NCI-H524 treated with DMSO at 0.1 percent for 48 hours (cell line): ENCODE measurements around the gene NEO1.

ENCODE experiments used
- DNase-seq: peaks from one replicate; lab custom pipeline; 2025; lab: John Stamatoyannopoulos, UW

The NEO1 gene

DNA sequence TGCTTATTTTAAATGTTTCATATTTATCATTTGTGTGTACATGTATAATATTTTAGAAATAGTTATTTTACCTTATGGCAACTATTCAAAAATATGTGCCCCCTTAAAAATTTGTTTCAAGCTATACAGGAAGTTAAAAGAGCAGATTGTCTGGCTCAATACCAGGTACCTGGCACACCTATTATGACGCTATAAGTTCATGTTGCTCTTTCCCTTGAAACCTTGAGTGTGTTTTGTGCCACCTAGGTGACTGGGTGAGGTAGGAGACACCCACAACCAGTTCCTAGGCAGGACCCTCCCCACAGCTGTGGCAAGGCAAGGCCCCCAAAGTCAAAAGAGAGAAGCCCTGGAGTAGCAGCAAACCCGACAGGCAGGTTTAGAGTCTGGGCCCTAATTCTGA lies 20.6 kb upstream of the NEO1 start:
- DNase-seq: no peak

DNA sequence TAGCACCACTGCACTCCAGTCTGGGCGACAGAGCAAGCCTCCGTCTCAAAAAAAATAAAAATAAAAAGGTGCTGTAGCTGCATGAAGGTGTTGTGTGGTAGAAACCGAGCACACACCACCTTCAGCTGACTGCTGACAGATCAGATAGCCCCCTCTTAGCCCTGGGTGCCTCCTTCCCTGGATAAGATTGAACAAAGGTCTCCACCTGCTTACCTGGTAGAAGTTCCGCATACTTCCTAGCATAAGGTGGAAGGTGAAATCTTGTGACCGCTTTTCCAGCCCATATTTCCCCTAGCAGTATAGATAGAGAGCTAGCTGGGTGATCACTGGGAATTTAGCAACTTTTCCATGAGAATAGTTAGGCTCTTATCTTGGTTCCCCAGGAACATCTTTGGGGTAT lies 18.7 kb upstream of the NEO1 start:
- DNase-seq: no peak

GRCh38 chr15:73034221-73034620 lies 18.0 kb upstream of the NEO1 start:
- DNase-seq: peak; percentile 76

GRCh38 chr15:73035221-73035620 lies 17.0 kb upstream of the NEO1 start:
- DNase-seq: no peak

DNA sequence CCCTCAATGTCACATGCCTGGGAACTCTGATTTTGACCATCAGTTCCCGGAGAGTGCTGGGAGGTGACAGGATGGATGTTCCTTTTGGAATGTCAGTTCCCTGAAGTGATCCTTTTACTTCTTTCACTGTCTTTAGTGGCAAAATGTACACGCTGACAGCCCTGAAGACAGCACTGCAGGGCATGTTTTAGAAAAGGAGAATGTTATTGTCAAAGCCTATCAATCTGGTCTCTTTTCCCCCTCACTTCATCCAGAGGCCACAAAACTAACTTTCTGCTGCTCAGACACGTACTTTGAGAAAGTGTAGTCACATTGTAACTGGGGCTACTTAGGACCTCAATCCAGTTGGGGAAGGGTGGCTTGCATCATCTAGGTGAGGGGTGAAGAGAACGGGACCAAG lies 14.0 kb upstream of the NEO1 start:
- DNase-seq: no peak

- DNase-seq: no peak
These were observed 6.2 kb upstream of the NEO1 start for GRCh38 chr15:73046073-73046472.

- no peak for DNase-seq
These were observed 4.4 kb upstream of the NEO1 start for GRCh38 chr15:73047882-73048281.

DNA sequence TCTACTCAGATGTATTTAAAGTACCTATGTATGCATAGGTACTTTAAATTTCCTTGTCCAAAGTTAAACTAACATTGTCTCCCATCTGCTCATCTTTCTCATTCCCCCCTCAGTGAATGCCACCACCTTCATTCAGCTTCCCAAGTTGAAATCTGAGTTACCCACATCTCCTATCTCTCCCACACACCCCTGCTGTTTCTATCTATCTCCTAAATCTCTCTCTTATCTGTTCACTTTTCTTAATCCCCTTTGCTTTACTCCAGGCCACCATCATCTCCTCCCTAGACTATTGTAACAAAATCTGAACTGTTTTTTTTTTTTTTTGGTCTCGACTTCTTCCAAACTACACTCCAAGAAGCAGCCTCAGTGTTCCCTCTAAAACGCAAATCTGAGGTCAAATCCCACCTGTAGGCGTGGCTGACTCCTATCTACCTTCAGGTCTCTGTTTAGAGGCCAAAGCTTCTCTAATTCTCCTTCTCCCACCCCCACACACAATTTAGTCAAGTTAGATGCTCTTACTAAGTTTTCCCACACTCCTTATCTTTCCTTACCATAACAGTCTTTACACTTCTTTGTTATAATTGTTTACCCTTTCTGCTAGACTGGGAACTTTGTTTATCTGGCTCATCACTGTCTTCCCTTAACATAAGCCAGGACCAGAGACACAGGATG lies 3.5 kb upstream of the NEO1 start:
- DNase-seq: no peak

- DNase-seq: no peak
These were observed 2.6 kb upstream of the NEO1 start for GRCh38 chr15:73049564-73050215.

DNA sequence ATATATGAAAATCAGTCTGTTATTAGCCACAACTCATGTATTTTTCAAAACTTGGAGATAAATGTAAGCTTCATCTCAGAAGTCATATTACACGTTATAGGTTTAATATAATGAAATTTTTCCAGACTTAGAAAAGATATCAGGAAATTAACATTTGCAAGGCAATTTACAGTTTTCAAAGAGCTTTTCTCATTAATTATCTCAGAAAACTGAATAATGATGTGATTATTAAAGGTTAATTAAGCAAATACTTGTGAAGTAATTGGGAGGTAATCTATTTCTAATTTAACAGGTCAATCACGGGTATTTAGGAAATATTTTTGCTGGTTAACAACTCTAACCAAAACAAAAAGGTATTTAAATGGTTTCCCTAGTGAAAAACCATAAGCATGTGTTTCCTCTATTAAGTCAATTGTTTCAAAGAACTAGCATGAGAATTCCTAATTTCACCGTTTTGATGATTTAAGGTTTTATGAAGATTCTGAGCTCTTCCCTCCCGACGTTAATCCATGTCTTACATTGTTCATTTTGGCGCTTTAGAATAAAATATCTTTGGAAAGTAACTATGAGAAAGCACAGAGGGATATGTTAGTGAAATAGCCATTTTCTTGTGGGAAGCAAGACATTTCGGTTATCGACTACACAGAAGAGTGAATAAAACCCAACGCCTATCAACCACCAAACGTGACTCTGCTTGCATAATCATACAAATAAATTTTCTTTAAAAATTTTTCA lies 1.5 kb upstream of the NEO1 start:
- no peak for DNase-seq

GRCh38 chr15:73051391-73051806 lies 864 bp upstream of the NEO1 start:
- no peak for DNase-seq

DNA sequence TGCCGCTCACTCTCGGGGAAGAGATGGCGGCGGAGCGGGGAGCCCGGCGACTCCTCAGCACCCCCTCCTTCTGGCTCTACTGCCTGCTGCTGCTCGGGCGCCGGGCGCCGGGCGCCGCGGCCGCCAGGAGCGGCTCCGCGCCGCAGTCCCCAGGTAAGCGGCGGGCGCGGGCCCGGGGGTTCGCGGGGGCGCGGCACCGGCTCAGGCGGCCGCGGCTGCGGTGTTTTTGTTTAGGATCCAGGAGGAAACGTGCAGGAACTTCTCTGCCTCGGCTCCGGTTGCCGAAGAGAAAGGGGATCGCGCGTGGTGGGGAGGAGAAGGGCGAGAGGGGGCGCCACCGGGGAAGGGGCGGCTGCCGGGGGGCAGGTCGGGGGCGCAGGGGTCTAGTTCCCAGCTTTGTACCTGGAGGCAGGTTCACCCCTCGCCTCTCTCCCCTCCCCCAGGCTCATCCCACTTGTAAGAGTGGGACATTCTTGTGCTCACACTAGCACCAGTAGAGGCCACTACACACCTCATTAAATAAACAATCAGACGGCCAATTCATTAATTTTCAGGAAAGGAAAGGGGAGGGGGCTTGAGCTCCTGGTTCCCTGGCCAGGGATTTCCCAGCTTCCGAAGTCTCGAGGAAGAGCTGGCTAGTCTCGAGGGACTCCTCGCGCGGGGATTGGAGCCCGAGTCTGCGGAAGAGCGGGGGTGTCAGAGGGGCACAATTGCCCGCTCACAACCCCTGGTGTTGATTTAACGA lies 562 bp downstream of the NEO1 start:
- peak; percentile 71 for DNase-seq

DNA sequence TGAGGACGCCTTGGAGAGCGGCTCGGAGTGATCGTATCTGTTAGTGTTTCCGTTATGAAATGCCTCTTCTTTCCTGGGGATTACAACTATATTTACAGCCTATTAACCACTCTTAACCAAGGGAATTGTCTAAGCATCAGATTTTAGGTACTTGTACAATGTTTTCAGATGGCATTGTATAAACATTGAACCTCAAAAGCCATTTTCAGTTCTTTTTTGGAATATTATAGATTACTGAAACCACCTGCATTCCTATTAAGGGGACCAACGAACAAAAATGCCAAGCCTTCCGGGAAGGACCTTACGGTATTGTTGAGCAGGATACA lies 1.1 kb downstream of the NEO1 start:
- no peak for DNase-seq

- no peak for DNase-seq
These were observed 2.2 kb downstream of the NEO1 start for GRCh38 chr15:73054417-73054953.

- no peak for DNase-seq
These were observed 4.2 kb downstream of the NEO1 start for GRCh38 chr15:73056460-73056859.

- DNase-seq: no peak
These were observed 6.2 kb downstream of the NEO1 start for GRCh38 chr15:73058437-73058836.

DNA sequence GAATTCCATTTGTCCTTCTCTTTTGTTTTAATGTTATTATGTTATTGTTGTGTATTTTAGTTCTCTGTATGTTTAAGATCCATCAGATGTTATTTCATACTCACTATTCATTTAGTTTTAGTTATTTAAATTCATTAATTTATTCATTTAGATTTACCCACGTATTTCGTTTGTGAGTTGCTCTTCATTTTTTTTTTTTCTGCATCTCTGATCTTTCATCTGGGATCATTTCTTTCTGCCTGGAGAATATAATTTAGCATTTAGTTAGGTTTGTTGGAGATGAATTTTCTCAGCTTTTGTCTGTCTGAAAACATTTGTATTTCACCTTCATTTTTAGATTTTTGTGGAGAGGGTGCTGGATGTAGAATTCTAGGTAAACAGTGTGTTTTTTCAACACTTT lies 12.9 kb downstream of the NEO1 start:
- DNase-seq: no peak

DNA sequence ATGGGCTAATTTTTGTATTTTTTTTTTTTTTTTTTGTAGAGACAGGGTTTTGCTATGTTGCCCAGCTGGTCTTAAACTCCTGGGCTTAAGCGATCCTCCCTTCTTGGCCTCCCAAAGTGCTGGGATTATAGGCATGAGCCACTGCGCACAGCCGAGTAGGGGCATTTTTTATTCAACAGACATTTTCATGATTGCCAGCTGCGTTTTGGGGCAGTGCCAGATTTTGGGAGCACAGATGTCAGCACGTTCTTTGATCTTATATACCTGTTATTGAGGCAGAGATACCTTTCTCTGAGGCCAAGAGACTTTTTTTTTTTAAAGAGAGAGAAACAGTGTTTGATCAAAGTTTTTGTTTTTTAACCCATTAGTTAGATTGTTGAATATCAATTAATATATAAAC lies 16.8 kb downstream of the NEO1 start:
- DNase-seq: no peak

DNA sequence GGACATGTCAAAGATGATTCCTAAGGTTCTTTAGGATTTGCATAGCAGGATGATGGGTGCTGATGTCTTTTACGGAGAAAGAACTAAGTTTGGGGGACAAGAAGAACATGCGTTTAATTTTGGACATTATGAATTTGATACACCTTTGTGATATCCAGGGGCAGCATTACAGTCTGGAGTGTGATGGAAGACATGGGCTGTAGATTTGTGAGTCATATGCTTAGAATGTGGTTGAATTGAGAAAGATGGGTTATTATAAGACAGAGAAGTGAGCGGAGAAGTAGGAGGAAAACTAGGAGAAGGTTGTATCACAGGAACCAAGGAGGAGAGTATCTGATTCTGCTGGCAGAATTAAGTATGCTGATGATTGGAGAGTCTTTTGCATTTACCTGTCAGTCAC lies 20.6 kb downstream of the NEO1 start:
- no peak for DNase-seq

- DNase-seq: no peak
These were observed 22.0 kb downstream of the NEO1 start for GRCh38 chr15:73074241-73074640.

- no peak for DNase-seq
These were observed 23.0 kb downstream of the NEO1 start for GRCh38 chr15:73075160-73075859.

DNA sequence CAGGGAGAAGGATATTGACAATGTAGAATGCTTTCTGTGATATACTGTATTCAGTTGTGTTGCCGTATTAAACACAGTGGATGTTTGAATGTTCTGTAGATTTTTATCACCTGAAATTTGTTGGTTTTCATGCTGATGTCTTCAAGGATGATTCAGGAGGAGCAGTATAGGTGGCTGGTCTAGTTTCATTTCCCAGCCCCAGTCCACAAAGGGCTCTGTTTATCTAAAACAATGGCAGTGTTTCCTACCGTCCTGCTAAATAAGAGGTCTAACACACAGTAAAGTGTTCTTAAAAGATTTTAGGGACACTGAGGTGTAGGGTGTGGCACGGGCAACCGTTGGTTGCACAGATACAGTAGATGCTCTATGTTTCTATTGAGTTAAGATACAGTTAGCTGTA lies 26.0 kb downstream of the NEO1 start:
- no peak for DNase-seq
